ENCODE data around the gene CD69.

CD69 gene

GRCh38 chr12:9781360-9781759 lies 20.7 kb upstream of the CD69 start:
- no peak overlapping the region for H3K4me3 ChIP-seq (ENCODE audit: low read depth, low read length)
- TF ChIP-seq CTCF (IDR thresholded peaks at IDR 0.05; ENCODE audit: low read depth, low read length) = no peak

- H3K4me3 ChIP-seq (ENCODE audit: low read depth, low read length) = no peak overlapping the region
- no peak for TF ChIP-seq CTCF (IDR thresholded peaks at IDR 0.05; ENCODE audit: low read depth, low read length)
Measured at GRCh38 chr12:9779209-9779608, 18.5 kb upstream of the CD69 start.

- TF ChIP-seq CTCF (IDR thresholded peaks at IDR 0.05; ENCODE audit: low read depth, low read length) = no peak
- H3K4me3 ChIP-seq (ENCODE audit: low read depth, low read length) = no peak overlapping the region
Measured at GRCh38 chr12:9776781-9777180, 16.1 kb upstream of the CD69 start.

- no peak overlapping the region for H3K4me3 ChIP-seq (ENCODE audit: low read depth, low read length)
- no peak for TF ChIP-seq CTCF (IDR thresholded peaks at IDR 0.05; ENCODE audit: low read depth, low read length)
Measured at GRCh38 chr12:9773216-9773877, 12.6 kb upstream of the CD69 start.

GRCh38 chr12:9763025-9763424 lies 2.3 kb upstream of the CD69 start:
- H3K4me3 ChIP-seq (ENCODE audit: low read depth, low read length) = no peak overlapping the region
- no peak for TF ChIP-seq CTCF (IDR thresholded peaks at IDR 0.05; ENCODE audit: low read depth, low read length)

- no peak for TF ChIP-seq CTCF (IDR thresholded peaks at IDR 0.05; ENCODE audit: low read depth, low read length)
- no peak overlapping the region for H3K4me3 ChIP-seq (ENCODE audit: low read depth, low read length)
Measured at GRCh38 chr12:9762369-9762768, 1.7 kb upstream of the CD69 start.

GRCh38 chr12:9761419-9761781 lies 699 bp upstream of the CD69 start:
- no peak overlapping the region for H3K4me3 ChIP-seq (ENCODE audit: low read depth, low read length)
- no peak for TF ChIP-seq CTCF (IDR thresholded peaks at IDR 0.05; ENCODE audit: low read depth, low read length)

Data from WI38 (cell line).